ENCODE results near the gene FOXA1.

FOXA1 gene

DNA sequence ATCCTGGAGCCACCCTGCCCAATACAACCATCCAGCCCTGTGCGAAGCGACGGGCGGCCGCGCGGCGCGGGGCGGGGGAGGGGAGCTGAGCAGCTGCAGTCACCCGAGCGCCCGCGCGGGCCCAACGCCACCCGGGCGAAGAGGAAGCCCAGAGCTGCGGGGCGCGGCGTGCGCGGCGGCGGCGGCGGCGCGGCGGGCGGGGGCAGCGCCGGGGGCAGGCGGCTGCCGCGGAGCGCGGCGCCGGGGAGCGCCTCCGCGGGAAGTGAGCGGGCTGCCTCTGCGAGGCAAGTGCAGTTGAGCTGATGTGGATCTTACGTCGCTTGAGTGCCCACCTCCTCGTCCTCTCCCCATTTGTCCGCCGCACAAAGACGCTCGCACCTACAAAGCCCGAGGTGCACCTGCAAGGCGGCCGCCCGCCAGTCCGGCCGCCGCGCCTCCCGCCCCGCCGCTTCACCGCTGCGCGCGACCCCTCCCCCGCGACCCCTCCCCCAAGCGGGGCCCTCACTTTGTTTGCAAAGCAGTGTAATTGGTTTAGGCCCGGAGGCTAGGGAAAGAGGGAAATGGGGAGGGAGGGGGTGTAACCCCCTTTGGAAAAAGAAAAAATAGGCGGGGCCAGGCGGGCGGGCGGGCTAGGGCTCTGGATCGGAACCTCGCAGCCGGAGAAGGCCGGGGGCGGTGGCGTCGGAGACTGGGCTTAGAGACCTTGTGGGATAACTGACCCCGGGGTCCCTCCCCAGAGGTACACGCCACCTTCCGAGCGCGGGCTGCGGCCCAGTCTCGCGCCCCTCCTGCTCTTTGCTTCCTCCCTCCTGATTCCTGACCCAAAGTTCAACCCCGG lies at the start of gene FOXA1, which contains the start of gene TTC6:
Gene FOXA1 (minus strand): TSS at position 279 of the 838 bp plus-strand sequence. CDS start 277 bp downstream, at position 2.
Gene TTC6 (plus strand): TSS at position 659 of the 838 bp plus-strand sequence. CDS start 26,436 bp downstream, outside the sequence.
- in situ Hi-C loops (cut with HindIII; ENCODE audit: low pct_ligation_motif_present, low pct_unique_long_range_greater_than_20kb, low sequenced_read_pairs) = no loop called here
- peak; percentile 63 for DNase-seq

DNA sequence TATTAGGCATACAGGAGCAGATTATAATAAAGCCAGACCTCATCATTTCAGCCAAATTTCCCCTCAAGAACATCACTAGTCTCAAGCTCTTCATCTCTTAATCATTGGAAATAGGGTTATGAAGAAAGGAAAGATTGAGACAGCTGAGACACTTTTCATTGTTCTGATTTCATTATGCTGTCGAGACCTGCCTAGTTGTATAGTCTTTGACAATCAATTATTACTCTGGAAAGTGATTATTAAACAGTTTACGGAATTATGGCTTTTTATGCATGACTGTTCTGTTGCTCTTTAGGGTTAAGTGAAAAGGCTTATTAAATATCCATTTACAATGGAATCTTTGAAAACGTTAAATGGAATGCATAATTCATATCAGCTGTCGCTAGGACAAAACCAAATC lies 48.7 kb upstream of the FOXA1 start:
- no peak for DNase-seq
- in situ Hi-C loops (cut with HindIII; ENCODE audit: low pct_ligation_motif_present, low pct_unique_long_range_greater_than_20kb, low sequenced_read_pairs) = no loop called here

- in situ Hi-C loops (cut with HindIII; ENCODE audit: low pct_ligation_motif_present, low pct_unique_long_range_greater_than_20kb, low sequenced_read_pairs) = no loop called here
- DNase-seq = no peak
Measured at GRCh38 chr14:37642125-37642524, 47.1 kb upstream of the FOXA1 start.

GRCh38 chr14:37641117-37641516 lies 46.1 kb upstream of the FOXA1 start:
- DNase-seq = no peak
- in situ Hi-C loops (cut with HindIII; ENCODE audit: low pct_ligation_motif_present, low pct_unique_long_range_greater_than_20kb, low sequenced_read_pairs) = no loop called here

DNA sequence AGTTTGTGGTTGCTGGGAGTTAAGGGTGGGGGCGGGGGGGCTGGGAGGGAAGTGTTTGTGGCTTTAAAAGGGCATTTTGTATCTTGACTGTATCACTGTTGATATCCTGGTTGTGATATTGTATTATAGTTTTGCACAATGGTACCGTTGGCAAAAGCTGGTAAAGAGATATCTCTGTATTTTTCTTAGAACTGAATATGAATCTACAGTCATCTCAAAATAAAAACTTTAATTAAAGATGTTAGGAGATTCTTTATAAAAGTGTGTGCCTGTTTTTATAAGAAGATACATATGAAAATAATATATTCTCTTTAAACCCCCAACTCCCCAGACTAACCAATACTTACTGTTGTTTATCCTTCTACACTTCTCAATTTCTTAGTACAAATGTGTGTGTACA lies 43.5 kb upstream of the FOXA1 start:
- in situ Hi-C loops (cut with HindIII; ENCODE audit: low pct_ligation_motif_present, low pct_unique_long_range_greater_than_20kb, low sequenced_read_pairs) = no loop called here

GRCh38 chr14:37637341-37637740 lies 42.3 kb upstream of the FOXA1 start:
- in situ Hi-C loops (cut with HindIII; ENCODE audit: low pct_ligation_motif_present, low pct_unique_long_range_greater_than_20kb, low sequenced_read_pairs) = no loop called here
- no peak for DNase-seq

More for the DNA sequence above, 43.5 kb upstream of the FOXA1 start:
- no peak for DNase-seq

GRCh38 chr14:37625597-37626595 lies 30.8 kb upstream of the FOXA1 start:
- in situ Hi-C loops (cut with HindIII; ENCODE audit: low pct_ligation_motif_present, low pct_unique_long_range_greater_than_20kb, low sequenced_read_pairs) = no loop called here
- no peak for DNase-seq

- no peak for DNase-seq
- in situ Hi-C loops (cut with HindIII; ENCODE audit: low pct_ligation_motif_present, low pct_unique_long_range_greater_than_20kb, low sequenced_read_pairs) = no loop called here
Measured at GRCh38 chr14:37623971-37624370, 28.9 kb upstream of the FOXA1 start.

DNA sequence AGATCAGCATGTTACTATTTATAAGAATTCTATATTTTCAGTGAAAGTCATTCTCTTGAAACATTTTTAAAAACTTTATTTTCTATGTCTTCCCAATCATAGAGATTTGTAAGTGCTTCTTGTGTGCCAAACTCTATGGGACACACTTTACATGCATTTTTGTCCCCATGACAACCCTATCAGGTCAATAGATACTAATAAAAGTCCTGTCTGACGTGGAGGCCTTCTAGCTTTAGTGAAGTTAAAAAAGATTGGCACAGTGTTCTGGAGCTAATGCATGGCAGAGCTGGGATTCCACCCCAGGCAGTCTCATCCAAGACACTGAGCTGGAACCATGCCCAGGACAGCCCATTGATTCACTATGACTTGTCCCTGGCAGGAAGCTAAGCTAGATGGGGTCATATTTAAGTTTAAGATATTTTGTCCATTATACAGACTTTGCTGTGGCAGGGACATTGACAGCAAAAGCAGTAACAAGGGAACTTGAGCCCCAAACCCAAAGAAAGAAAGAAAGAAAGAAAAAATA lies 28.4 kb upstream of the FOXA1 start:
- in situ Hi-C loops (cut with HindIII; ENCODE audit: low pct_ligation_motif_present, low pct_unique_long_range_greater_than_20kb, low sequenced_read_pairs) = no loop called here
- DNase-seq = peak; percentile 29

- DNase-seq = no peak
- in situ Hi-C loops (cut with HindIII; ENCODE audit: low pct_ligation_motif_present, low pct_unique_long_range_greater_than_20kb, low sequenced_read_pairs) = no loop called here
Measured at GRCh38 chr14:37622231-37622923, 27.3 kb upstream of the FOXA1 start.

DNA sequence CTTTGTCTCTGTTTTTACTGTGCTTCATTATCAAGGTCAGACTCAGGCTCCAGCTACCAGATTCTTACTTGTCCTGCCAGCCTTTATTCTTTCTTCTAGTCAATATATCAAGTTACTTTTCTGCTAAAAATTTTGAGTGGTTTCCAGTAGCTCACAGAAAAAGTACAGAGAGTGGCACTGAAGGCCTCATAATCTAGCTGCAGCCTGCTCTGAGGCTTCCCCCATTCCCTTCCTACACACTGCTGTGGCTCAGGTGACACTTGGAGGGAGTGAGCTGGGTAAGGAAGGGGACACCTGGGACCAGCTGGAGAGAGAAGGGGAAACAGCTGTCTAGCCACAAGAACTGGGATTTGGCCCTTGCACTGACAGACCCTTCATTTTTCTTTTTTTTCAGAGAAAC lies 25.8 kb upstream of the FOXA1 start:
- no peak for DNase-seq
- in situ Hi-C loops (cut with HindIII; ENCODE audit: low pct_ligation_motif_present, low pct_unique_long_range_greater_than_20kb, low sequenced_read_pairs) = no loop called here

DNA sequence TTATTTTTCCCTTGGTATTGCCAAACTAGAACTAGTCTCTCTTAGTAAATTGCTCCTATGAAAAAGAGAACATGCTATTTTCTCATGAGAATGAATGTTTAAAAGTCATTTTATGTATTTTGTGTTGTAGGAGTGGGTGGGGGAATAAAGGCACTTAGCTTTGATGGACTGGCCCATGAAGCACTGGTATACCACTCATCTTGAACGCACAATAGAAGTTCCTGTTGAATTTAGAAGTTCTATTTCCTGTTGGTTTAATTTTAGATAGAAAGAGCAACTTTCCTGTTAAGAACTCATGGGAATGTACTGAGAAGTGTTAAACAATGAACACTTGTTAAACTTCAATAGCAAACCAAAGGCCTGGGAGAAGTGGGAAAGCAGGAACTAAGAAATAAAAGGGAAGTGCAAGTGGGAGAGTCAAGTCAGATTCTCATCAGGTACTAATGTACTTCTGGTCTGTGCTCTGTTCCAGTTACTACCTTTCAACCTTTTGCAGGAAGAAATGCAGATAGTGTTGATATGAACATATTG lies 23.5 kb upstream of the FOXA1 start:
- in situ Hi-C loops (cut with HindIII; ENCODE audit: low pct_ligation_motif_present, low pct_unique_long_range_greater_than_20kb, low sequenced_read_pairs) = no loop called here
- no peak for DNase-seq

DNA sequence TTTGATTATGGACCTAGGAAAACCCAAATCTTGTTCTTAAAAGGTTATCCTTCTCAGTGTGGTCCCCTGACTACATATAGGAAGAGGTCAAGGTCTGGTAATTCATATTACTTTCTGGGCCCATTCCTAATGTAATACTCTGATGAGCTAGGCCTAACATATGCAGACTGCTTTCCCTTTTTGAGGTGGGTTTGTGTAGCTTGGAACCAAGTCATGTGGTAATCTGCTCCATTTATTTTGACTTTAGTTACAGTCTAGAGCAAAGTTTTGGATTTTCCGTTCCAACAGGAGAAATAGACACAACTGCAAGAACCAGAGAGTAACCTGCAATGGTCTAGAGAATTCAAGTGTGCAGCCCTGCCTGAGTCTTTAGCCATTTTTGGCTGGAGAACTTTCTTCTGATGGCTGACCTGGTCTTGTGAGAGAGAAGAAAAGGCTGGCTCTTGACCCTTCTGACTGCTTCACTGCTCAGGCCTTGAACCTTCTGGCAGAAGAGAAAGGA lies 22.9 kb upstream of the FOXA1 start:
- in situ Hi-C loops (cut with HindIII; ENCODE audit: low pct_ligation_motif_present, low pct_unique_long_range_greater_than_20kb, low sequenced_read_pairs) = no loop called here
- no peak for DNase-seq

GRCh38 chr14:37616853-37617252 lies 21.8 kb upstream of the FOXA1 start:
- no peak for DNase-seq
- in situ Hi-C loops (cut with HindIII; ENCODE audit: low pct_ligation_motif_present, low pct_unique_long_range_greater_than_20kb, low sequenced_read_pairs) = no loop called here

DNA sequence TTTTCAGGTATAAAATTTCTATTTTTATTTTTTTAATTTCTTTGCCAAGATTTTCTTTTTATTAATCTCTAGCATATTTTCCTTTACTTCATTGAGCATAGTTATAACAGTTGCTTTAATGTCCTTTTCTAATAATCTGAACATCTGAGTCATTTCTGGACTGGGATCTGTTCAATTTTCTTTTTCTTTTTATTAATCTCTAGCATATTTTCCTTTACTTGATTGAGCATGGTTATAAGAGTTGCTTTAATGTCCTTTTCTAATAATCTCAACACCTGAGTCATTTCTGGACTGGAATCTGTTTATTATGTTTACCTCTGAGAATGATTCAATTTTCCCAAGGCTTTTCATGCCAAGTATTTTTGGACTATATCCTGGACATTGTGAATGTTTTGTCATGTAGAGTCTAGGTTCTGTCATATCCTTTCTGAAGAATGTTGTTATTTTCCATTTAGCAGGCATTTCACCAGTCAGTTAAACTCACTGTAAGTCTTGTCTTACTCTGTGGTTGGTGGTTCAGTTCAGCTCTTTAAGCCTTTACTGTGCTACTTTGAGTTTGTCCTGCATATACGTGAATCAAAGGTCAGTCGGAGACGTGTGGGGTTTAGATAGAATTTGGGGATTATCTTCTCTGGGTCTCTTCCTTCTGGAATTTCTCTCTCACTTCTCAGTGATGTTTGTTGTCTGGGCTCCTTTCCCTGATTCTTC lies 20.7 kb upstream of the FOXA1 start:
- no peak for DNase-seq
- in situ Hi-C loops (cut with HindIII; ENCODE audit: low pct_ligation_motif_present, low pct_unique_long_range_greater_than_20kb, low sequenced_read_pairs) = no loop called here

GRCh38 chr14:37610945-37611523 lies 16.0 kb upstream of the FOXA1 start:
- in situ Hi-C loops (cut with HindIII; ENCODE audit: low pct_ligation_motif_present, low pct_unique_long_range_greater_than_20kb, low sequenced_read_pairs) = no loop called here
- no peak for DNase-seq

DNA sequence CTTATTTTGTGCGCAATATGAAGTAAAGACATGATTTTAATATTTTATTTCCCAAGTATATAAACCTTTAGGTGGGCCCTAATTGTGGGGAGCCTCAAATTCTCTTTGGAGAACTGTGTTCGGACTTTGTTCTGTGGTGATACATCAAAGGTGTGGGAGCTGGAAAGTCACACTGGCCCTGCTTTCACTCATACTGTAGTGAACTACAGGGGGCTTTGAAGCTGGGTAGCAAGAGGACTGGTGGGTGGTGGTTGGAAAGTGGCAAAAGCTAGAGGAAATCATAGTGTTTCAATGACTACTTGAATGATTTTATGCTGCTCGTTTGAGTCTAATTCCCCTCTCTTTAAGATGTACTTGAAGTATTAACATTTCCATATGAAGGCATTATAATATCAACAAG lies 13.6 kb upstream of the FOXA1 start:
- in situ Hi-C loops (cut with HindIII; ENCODE audit: low pct_ligation_motif_present, low pct_unique_long_range_greater_than_20kb, low sequenced_read_pairs) = no loop called here
- DNase-seq = no peak

Measured in ACHN (cell line).